ENCODE results near the gene ZNF846. TPM values are rescaled to one million over a fixed set of nuclear protein-coding genes. Genes with fewer than 3 reads are reported as not detected.

Gene ZNF846
- 10 to 100 TPM; 48.1 to 50.5 TPM for total RNA-seq
- polyA plus RNA-seq (ENCODE audit: insufficient read depth, low read depth, low replicate concordance) = 63.3 TPM
- long read RNA-seq, donor 1, partial matches to known transcripts = 0 of 1 reads
- long read RNA-seq, donor 1, other reads (novel, unspliced or antisense) = 0 of 1 reads
- long read RNA-seq, donor 2, partial matches to known transcripts = 0 of 3 reads
- long read RNA-seq, donor 2, other reads (novel, unspliced or antisense) = 0 of 3 reads

GRCh38 chr19:9768175-9769112 is at the start of gene ZNF846:
TSS of gene ZNF846 (minus strand) at chr19:9768738. CDS start at chr19:9764950, 3,788 bp downstream.
- 1% methylated on average over 42 to 50 of the region's 65 CpGs for WGBS, 2 donors
- no peaks in the 10 kb centered on the region for H3K9me3 ChIP-seq
- H3K27ac ChIP-seq = peak within 1 kb of the TSS; percentile 79 to 89
- no peaks in the 10 kb centered on the region for H3K27me3 ChIP-seq
- intact Hi-C loops (cut with DNase I; ENCODE audit: low total_unique reads) = loop anchor here (10.0 kb wide), 1 partner anchor 144 kb away; the partner anchor contains the start of gene ZNF561
- peak; percentile 95 for DNase-seq
- no peak for TF ChIP-seq POLR2A (IDR thresholded peaks at IDR 0.05)
- peak in 1 of 3 experiments; percentile 7 for TF ChIP-seq CTCF (IDR thresholded peaks at IDR 0.05)
- no peaks in the 10 kb centered on the region for H3K4me1 ChIP-seq
- peak within 1 kb of the TSS; percentile 67 to 71 for H3K4me3 ChIP-seq
- no peaks in the 10 kb centered on the region for H3K36me3 ChIP-seq (ENCODE audit: low read depth, missing control alignments)

- intact Hi-C loops (cut with DNase I; ENCODE audit: low total_unique reads) = no loop called here
- H3K4me1 ChIP-seq = peaks cover 5% of the 10 kb centered on the region
- peak overlapping the region; percentile 90 to 93 for H3K4me3 ChIP-seq
- TF ChIP-seq CTCF (IDR thresholded peaks at IDR 0.05) (no peak), POLR2A (IDR thresholded peaks at IDR 0.05) (no peak)
- WGBS, 2 donors = 2 to 5% methylated on average over 14 to 38 of the region's 39 CpGs
- H3K27me3 ChIP-seq = no peaks in the 10 kb centered on the region
- H3K27ac ChIP-seq = peak overlapping the region; percentile 75 to 93
- H3K36me3 ChIP-seq (ENCODE audit: low read depth, missing control alignments) = no peaks in the 10 kb centered on the region
- DNase-seq = no peak
- no peaks in the 10 kb centered on the region for H3K9me3 ChIP-seq
These were observed 49.7 kb upstream of the ZNF846 start for GRCh38 chr19:9818175-9818733.

GRCh38 chr19:9811139-9811538 is 42.6 kb upstream of the ZNF846 start:
- no peak for DNase-seq
- TF ChIP-seq CTCF (IDR thresholded peaks at IDR 0.05) (no peak), POLR2A (IDR thresholded peaks at IDR 0.05) (no peak)
- H3K9me3 ChIP-seq = no peaks in the 10 kb centered on the region
- WGBS, 2 donors = 91 to 98% methylated on average over 19 to 21 of the region's 21 CpGs
- H3K4me1 ChIP-seq = no peaks in the 10 kb centered on the region
- intact Hi-C loops (cut with DNase I; ENCODE audit: low total_unique reads) = no loop called here
- no peaks in the 10 kb centered on the region for H3K27me3 ChIP-seq
- no peak overlapping the region for H3K4me3 ChIP-seq
- no peaks in the 10 kb centered on the region for H3K36me3 ChIP-seq (ENCODE audit: low read depth, missing control alignments)
- no peak overlapping the region for H3K27ac ChIP-seq

GRCh38 chr19:9808855-9809824 is 40.6 kb upstream of the ZNF846 start:
- H3K27ac ChIP-seq = no peak overlapping the region
- no peaks in the 10 kb centered on the region for H3K4me1 ChIP-seq
- no peaks in the 10 kb centered on the region for H3K36me3 ChIP-seq (ENCODE audit: low read depth, missing control alignments)
- H3K27me3 ChIP-seq = no peaks in the 10 kb centered on the region
- no peak for DNase-seq
- WGBS, 2 donors = 90 to 93% methylated on average over 11 of the region's 11 CpGs
- no peak overlapping the region for H3K4me3 ChIP-seq
- TF ChIP-seq CTCF (IDR thresholded peaks at IDR 0.05) = no peak
- no peak for TF ChIP-seq POLR2A (IDR thresholded peaks at IDR 0.05)
- H3K9me3 ChIP-seq = no peaks in the 10 kb centered on the region
- intact Hi-C loops (cut with DNase I; ENCODE audit: low total_unique reads) = no loop called here

Measured in testis (tissue), 5 donors.